Liver (tissue), 3 donors: ENCODE results near the gene MEF2D.

Source experiments
- CTCF ChIP-seq: fragments of 150-350 bp; IDR thresholded peaks from 2 replicates; pipeline ENCODE4 v1.5.1; 2017; ENCODE audit warnings: improper control_type of control experiment, low read depth, low read length; ENCODE audit not compliant: missing input control
- REST ChIP-seq: IDR thresholded peaks from 2 replicates; pipeline ENCODE4 v1.6.1; 2016; ENCODE audit warnings: antibody characterized with exemption, mild to moderate bottlenecking
- RXRA ChIP-seq, 2 donors: IDR thresholded peaks; 2 replicates each; pipeline ENCODE4 v1.6.1; 2017 to 2018; ENCODE audit warnings: antibody characterized with exemption in 2 of 2, mild to moderate bottlenecking in 1 of 2
- donor health status: healthy.
- donor health status: healthy.

DNA sequence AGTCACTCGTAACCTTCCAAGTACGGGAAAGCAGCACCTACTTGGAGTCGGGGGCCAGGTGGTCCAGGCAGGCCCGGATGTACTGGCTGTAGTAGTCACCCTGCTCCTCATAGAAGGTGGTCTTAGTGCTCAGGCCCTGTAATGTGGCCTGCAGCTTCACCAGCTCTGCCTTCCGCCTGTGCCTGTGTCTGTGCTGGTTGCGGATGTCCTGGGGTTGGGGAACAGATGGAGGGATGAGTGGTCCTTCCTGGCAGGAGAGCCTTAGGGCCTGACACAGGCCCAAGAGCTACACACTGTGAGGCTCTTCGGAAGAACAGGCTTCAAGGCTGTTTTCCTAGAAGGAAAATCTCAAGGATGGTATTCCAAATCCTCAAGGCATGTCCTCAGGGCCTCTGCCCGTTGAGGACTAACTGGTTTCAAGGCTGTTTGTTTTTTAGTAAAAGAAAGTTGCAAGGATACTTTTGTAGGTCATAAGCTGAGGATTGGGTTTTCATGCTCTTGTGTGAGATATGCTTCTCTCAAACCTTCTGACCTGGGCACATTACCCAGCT lies 28.4 kb upstream of the MEF2D start:
- no peak for TF ChIP-seq CTCF
- no peak for TF ChIP-seq REST
- TF ChIP-seq RXRA (IDR thresholded peaks at IDR 0.05) = no peak
